RWPE2 (cell line): ENCODE results near the gene PAPPA2.
A peak's percentile ranks its signal among the peaks of the same experiment; 100 is the strongest.
"Not testable (repeated sequence)": the region's sequence is repeated elsewhere in the genome, so short reads cannot be mapped to it uniquely, and the experiment has no call there.

Source experiments
- ATAC-seq: fragments of 200-7000 bp; cut with Tn5 transposase; 3 replicates; pipeline ENCODE4 v1.9.1; 2021; ENCODE audit warnings: low read depth
- DNase-seq: peaks from one replicate; pipeline ENCODE4 v3.0.0-alpha.2; 2020; ENCODE audit warnings: low spot score
- H3K27ac ChIP-seq: fragments of 450-650 bp; 2 replicates; pipeline ENCODE4 v1.5.1; 2017; ENCODE audit warnings: mild to moderate bottlenecking; ENCODE audit not compliant: poor library complexity, severe bottlenecking
- H3K27me3 ChIP-seq: fragments of 250-450 bp; sonication (Bioruptor Pico); 2 replicates; pipeline ENCODE4 v1.5.1; 2021; ENCODE audit warnings: mild to moderate bottlenecking, moderate library complexity; ENCODE audit not compliant: insufficient read depth, poor library complexity, severe bottlenecking
- H3K36me3 ChIP-seq: fragments of 250-450 bp; sonication (Bioruptor Pico); 2 replicates; pipeline ENCODE4 v1.5.1; 2020; ENCODE audit warnings: low read depth, mild to moderate bottlenecking, moderate library complexity
- H3K4me1 ChIP-seq: fragments of 250-450 bp; sonication (Bioruptor Pico); 2 replicates; pipeline ENCODE4 v1.5.1; 2021; ENCODE audit warnings: mild to moderate bottlenecking, moderate library complexity; ENCODE audit not compliant: insufficient read depth, poor library complexity, severe bottlenecking
- H3K4me3 ChIP-seq: fragments of 250-450 bp; sonication (Bioruptor Pico); 2 replicates; pipeline ENCODE4 v1.5.1; 2021; ENCODE audit warnings: mild to moderate bottlenecking, moderate library complexity; ENCODE audit not compliant: severe bottlenecking
- H3K9me3 ChIP-seq: fragments of 250-450 bp; sonication (Bioruptor Pico); 2 replicates; pipeline ENCODE4 v1.5.1; 2021; ENCODE audit warnings: mild to moderate bottlenecking, moderate library complexity; ENCODE audit not compliant: severe bottlenecking
- CTCF ChIP-seq: fragments of 450-650 bp; IDR thresholded peaks from one replicate; pipeline ENCODE4 v1.5.1; 2017; ENCODE audit warnings: mild to moderate bottlenecking, moderate library complexity; ENCODE audit not compliant: poor library complexity, severe bottlenecking

Gene PAPPA2

GRCh38 chr1:176744142-176744541 is 281.2 kb downstream of the PAPPA2 start:
- Histone ChIP-seq H3K4me3 (no peak overlapping the region), H3K4me1 (no peaks in the 10 kb centered on the region), H3K9me3 (no peaks in the 10 kb centered on the region), H3K36me3 (no peaks in the 10 kb centered on the region), H3K27ac (no peak overlapping the region), H3K27me3 (no peaks in the 10 kb centered on the region)
- ATAC-seq (no peak), DNase-seq (no peak)
- TF ChIP-seq CTCF, result no peak

GRCh38 chr1:176745945-176746344 is 283.0 kb downstream of the PAPPA2 start:
- TF ChIP-seq CTCF, result peak; percentile 49

GRCh38 chr1:176752505-176752904 is 289.5 kb downstream of the PAPPA2 start:
- ATAC-seq, result no peak
- no peak for DNase-seq
- H3K9me3 ChIP-seq, result no peaks in the 10 kb centered on the region
- no peak overlapping the region for H3K27ac ChIP-seq
- H3K4me1 ChIP-seq, result no peaks in the 10 kb centered on the region
- no peaks in the 10 kb centered on the region for H3K36me3 ChIP-seq
- no peak overlapping the region for H3K4me3 ChIP-seq
- H3K27me3 ChIP-seq, result no peaks in the 10 kb centered on the region
- TF ChIP-seq CTCF, result no peak

More at GRCh38 chr1:176745945-176746344, 283.0 kb downstream of the PAPPA2 start:
- Histone ChIP-seq H3K27me3 (no peaks in the 10 kb centered on the region), H3K9me3 (no peaks in the 10 kb centered on the region), H3K36me3 (no peaks in the 10 kb centered on the region), H3K4me3 (no peak overlapping the region), H3K27ac (no peak overlapping the region), H3K4me1 (no peaks in the 10 kb centered on the region)
- ATAC-seq (no peak), DNase-seq (no peak)

- no peaks in the 10 kb centered on the region for H3K4me1 ChIP-seq
- no peak for TF ChIP-seq CTCF
- no peaks in the 10 kb centered on the region for H3K27me3 ChIP-seq
- no peak for ATAC-seq
- no peak for DNase-seq
- H3K27ac ChIP-seq, result no peak overlapping the region
- no peak overlapping the region for H3K4me3 ChIP-seq
- H3K9me3 ChIP-seq, result no peaks in the 10 kb centered on the region
- H3K36me3 ChIP-seq, result no peaks in the 10 kb centered on the region
These were observed 291.7 kb downstream of the PAPPA2 start for GRCh38 chr1:176754676-176755075.

GRCh38 chr1:176756817-176757216 is 293.8 kb downstream of the PAPPA2 start:
- H3K9me3 ChIP-seq, H3K27ac ChIP-seq, H3K4me3 ChIP-seq, H3K36me3 ChIP-seq, ATAC-seq, DNase-seq, H3K4me1 ChIP-seq, H3K27me3 ChIP-seq: not testable (repeated sequence)
